ENCODE data around the gene NDUFS6.

Gene NDUFS6

GRCh38 chr5:1857256-1857600, 56.0 kb downstream of the NDUFS6 start:
- Histone ChIP-seq H3K9ac (ENCODE audit: low read length in 5 of 5) (no peak overlapping the region), H3K27me3 (ENCODE audit: control insufficient read depth in 5 of 5, insufficient read depth in 4 of 5, low read length in 5 of 5) (peaks cover 21 to 48% (median 34%) of the 10 kb centered on the region in 5 donors), H3K4me3 (ENCODE audit: low read depth in 1 of 5, low read length in 5 of 5) (no peak overlapping the region)

GRCh38 chr5:1858436-1858835, 57.2 kb downstream of the NDUFS6 start:
- Histone ChIP-seq H3K9ac (ENCODE audit: low read length in 5 of 5) (no peak overlapping the region), H3K4me3 (ENCODE audit: low read depth in 1 of 5, low read length in 5 of 5) (no peak overlapping the region), H3K4me1 (ENCODE audit: control insufficient read depth in 5 of 5, insufficient read depth in 5 of 5, low read length in 5 of 5) (no peaks in the 10 kb centered on the region), H3K27ac (ENCODE audit: low read depth, low read length) (no peak overlapping the region), H3K36me3 (ENCODE audit: control insufficient read depth in 5 of 5, insufficient read depth in 5 of 5, low read length in 5 of 5) (no peaks in the 10 kb centered on the region), H3K9me3 (ENCODE audit: control insufficient read depth in 5 of 5, low read length in 5 of 5) (no peaks in the 10 kb centered on the region), H3K27me3 (ENCODE audit: control insufficient read depth in 5 of 5, insufficient read depth in 4 of 5, low read length in 5 of 5) (peaks cover 20 to 41% (median 33%) of the 10 kb centered on the region in 5 donors)

More at GRCh38 chr5:1857256-1857600, 56.0 kb downstream of the NDUFS6 start:
- H3K27ac ChIP-seq (ENCODE audit: low read depth, low read length), result no peak overlapping the region
- no peaks in the 10 kb centered on the region for H3K36me3 ChIP-seq (ENCODE audit: control insufficient read depth in 5 of 5, insufficient read depth in 5 of 5, low read length in 5 of 5)
- H3K9me3 ChIP-seq (ENCODE audit: control insufficient read depth in 5 of 5, low read length in 5 of 5), result no peaks in the 10 kb centered on the region
- H3K4me1 ChIP-seq (ENCODE audit: control insufficient read depth in 5 of 5, insufficient read depth in 5 of 5, low read length in 5 of 5), result no peaks in the 10 kb centered on the region

DNA sequence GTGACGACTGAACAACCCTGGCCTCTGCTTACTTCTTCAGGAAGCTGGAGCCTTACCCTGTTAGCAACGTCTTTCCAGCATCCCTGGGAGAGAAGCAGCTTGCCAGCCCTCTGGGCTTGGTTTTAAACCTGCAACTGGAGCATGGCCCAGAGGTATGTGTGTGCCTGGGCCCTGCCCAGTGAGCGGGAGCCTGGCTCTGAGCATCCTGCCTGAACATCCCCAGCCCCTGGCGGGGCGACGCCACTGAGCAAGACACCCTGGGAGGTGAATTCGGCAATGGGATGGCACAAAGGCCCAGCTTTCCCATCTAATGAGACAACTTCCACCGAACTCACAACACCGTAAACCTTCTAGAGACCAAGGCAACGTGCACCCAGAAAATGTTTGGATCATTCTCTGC, 57.9 kb downstream of the NDUFS6 start:
- H3K27ac ChIP-seq (ENCODE audit: low read depth, low read length), result no peak overlapping the region

DNA sequence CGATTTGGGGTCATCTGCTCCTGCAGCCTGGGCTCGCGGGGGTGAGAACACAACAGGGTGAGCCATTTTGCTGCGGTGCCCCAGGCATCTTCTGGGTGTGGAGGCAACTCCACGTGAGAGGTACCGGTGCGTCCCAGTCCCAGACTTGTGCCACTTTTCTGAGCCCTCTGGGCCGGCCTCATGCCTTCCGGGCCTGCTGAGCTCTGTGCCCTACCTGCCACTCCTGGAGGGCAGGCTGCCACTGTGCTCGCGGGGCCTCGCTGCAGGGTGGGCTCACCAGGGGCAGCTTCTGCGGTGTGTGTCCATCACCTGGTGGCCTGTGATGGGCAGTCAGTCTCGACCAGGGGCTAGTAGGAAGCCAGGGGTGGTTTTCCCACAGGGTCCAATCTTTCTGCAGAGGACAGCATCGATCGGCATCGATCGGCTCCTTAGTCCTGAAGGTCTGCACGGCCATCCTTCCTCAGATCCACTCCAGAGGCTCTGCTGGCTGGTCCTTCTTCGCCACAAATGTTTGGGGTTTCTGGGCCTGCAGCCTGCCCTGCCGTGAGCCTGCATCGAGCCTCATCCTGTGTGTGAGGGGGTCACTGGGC, 58.9 kb downstream of the NDUFS6 start:
- H3K36me3 ChIP-seq (ENCODE audit: control insufficient read depth in 5 of 5, insufficient read depth in 5 of 5, low read length in 5 of 5), result no peaks in the 10 kb centered on the region
- H3K27me3 ChIP-seq (ENCODE audit: control insufficient read depth in 5 of 5, insufficient read depth in 4 of 5, low read length in 5 of 5), result peaks cover 13 to 36% (median 30%) of the 10 kb centered on the region in 5 donors
- H3K27ac ChIP-seq (ENCODE audit: low read depth, low read length), result no peak overlapping the region
- H3K4me1 ChIP-seq (ENCODE audit: control insufficient read depth in 5 of 5, insufficient read depth in 5 of 5, low read length in 5 of 5), result no peaks in the 10 kb centered on the region
- H3K9me3 ChIP-seq (ENCODE audit: control insufficient read depth in 5 of 5, low read length in 5 of 5), result no peaks in the 10 kb centered on the region
- H3K9ac ChIP-seq (ENCODE audit: low read length in 5 of 5), result no peak overlapping the region
- no peak overlapping the region for H3K4me3 ChIP-seq (ENCODE audit: low read depth in 1 of 5, low read length in 5 of 5)

More for the DNA sequence above, 57.9 kb downstream of the NDUFS6 start:
- H3K9ac ChIP-seq (ENCODE audit: low read length in 5 of 5), result no peak overlapping the region
- no peaks in the 10 kb centered on the region for H3K4me1 ChIP-seq (ENCODE audit: control insufficient read depth in 5 of 5, insufficient read depth in 5 of 5, low read length in 5 of 5)
- no peaks in the 10 kb centered on the region for H3K36me3 ChIP-seq (ENCODE audit: control insufficient read depth in 5 of 5, insufficient read depth in 5 of 5, low read length in 5 of 5)
- H3K9me3 ChIP-seq (ENCODE audit: control insufficient read depth in 5 of 5, low read length in 5 of 5), result no peaks in the 10 kb centered on the region
- H3K4me3 ChIP-seq (ENCODE audit: low read depth in 1 of 5, low read length in 5 of 5), result no peak overlapping the region
- peaks cover 14 to 37% (median 32%) of the 10 kb centered on the region in 5 donors for H3K27me3 ChIP-seq (ENCODE audit: control insufficient read depth in 5 of 5, insufficient read depth in 4 of 5, low read length in 5 of 5)

- H3K9me3 ChIP-seq (ENCODE audit: control insufficient read depth in 5 of 5, low read length in 5 of 5), result no peaks in the 10 kb centered on the region
- H3K4me1 ChIP-seq (ENCODE audit: control insufficient read depth in 5 of 5, insufficient read depth in 5 of 5, low read length in 5 of 5), result no peaks in the 10 kb centered on the region
- no peak overlapping the region for H3K9ac ChIP-seq (ENCODE audit: low read length in 5 of 5)
- peaks cover 13 to 37% (median 29%) of the 10 kb centered on the region in 5 donors for H3K27me3 ChIP-seq (ENCODE audit: control insufficient read depth in 5 of 5, insufficient read depth in 4 of 5, low read length in 5 of 5)
- H3K27ac ChIP-seq (ENCODE audit: low read depth, low read length), result no peak overlapping the region
- H3K4me3 ChIP-seq (ENCODE audit: low read depth in 1 of 5, low read length in 5 of 5), result no peak overlapping the region
- no peaks in the 10 kb centered on the region for H3K36me3 ChIP-seq (ENCODE audit: control insufficient read depth in 5 of 5, insufficient read depth in 5 of 5, low read length in 5 of 5)
These were observed 59.7 kb downstream of the NDUFS6 start for GRCh38 chr5:1860949-1861348.

GRCh38 chr5:1864896-1865440, 63.8 kb downstream of the NDUFS6 start:
- peaks cover 27 to 56% (median 45%) of the 10 kb centered on the region in 5 donors for H3K27me3 ChIP-seq (ENCODE audit: control insufficient read depth in 5 of 5, insufficient read depth in 4 of 5, low read length in 5 of 5)
- H3K36me3 ChIP-seq (ENCODE audit: control insufficient read depth in 5 of 5, insufficient read depth in 5 of 5, low read length in 5 of 5), result no peaks in the 10 kb centered on the region
- H3K27ac ChIP-seq (ENCODE audit: low read depth, low read length), result no peak overlapping the region
- H3K4me3 ChIP-seq (ENCODE audit: low read depth in 1 of 5, low read length in 5 of 5), result no peak overlapping the region
- no peak overlapping the region for H3K9ac ChIP-seq (ENCODE audit: low read length in 5 of 5)
- peaks cover 0 to 3% (median 0%) of the 10 kb centered on the region in 5 donors for H3K4me1 ChIP-seq (ENCODE audit: control insufficient read depth in 5 of 5, insufficient read depth in 5 of 5, low read length in 5 of 5)
- H3K9me3 ChIP-seq (ENCODE audit: control insufficient read depth in 5 of 5, low read length in 5 of 5), result peaks cover 0 to 2% (median 0%) of the 10 kb centered on the region in 5 donors

GRCh38 chr5:1865486-1865885, 64.3 kb downstream of the NDUFS6 start:
- peaks cover 27 to 56% (median 47%) of the 10 kb centered on the region in 5 donors for H3K27me3 ChIP-seq (ENCODE audit: control insufficient read depth in 5 of 5, insufficient read depth in 4 of 5, low read length in 5 of 5)
- no peaks in the 10 kb centered on the region for H3K36me3 ChIP-seq (ENCODE audit: control insufficient read depth in 5 of 5, insufficient read depth in 5 of 5, low read length in 5 of 5)
- H3K27ac ChIP-seq (ENCODE audit: low read depth, low read length), result no peak overlapping the region
- peaks cover 0 to 7% (median 0%) of the 10 kb centered on the region in 5 donors for H3K9me3 ChIP-seq (ENCODE audit: control insufficient read depth in 5 of 5, low read length in 5 of 5)
- H3K4me3 ChIP-seq (ENCODE audit: low read depth in 1 of 5, low read length in 5 of 5), result no peak overlapping the region
- H3K4me1 ChIP-seq (ENCODE audit: control insufficient read depth in 5 of 5, insufficient read depth in 5 of 5, low read length in 5 of 5), result peaks cover 0 to 4% (median 0%) of the 10 kb centered on the region in 5 donors
- no peak overlapping the region for H3K9ac ChIP-seq (ENCODE audit: low read length in 5 of 5)
